Keratinocyte (primary cell): ENCODE data around the gene PRELP. TPM values are rescaled to one million over a fixed set of nuclear protein-coding genes. Genes with fewer than 3 reads are reported as not detected.

Experiments
- DNase-seq: peaks from one replicate; pipeline ENCODE4 v3.0.0-alpha.2; 2011; ENCODE audit warnings: low read depth, missing footprints, low spot score
- FAIRE-seq: peaks from 2 replicates; lab custom pipeline; 2011; peaks lifted over from hg19 to GRCh38; lab: Jason Lieb, UNC
- H2AFZ ChIP-seq: 2 replicates; pipeline ENCODE4 v1.6.0; 2012; ENCODE audit warnings: low read length, control low read depth, inconsistent platforms; ENCODE audit not compliant: control insufficient read depth
- H3K27ac ChIP-seq: 2 replicates; pipeline ENCODE4 v1.5.1; 2011; ENCODE audit warnings: low read length; ENCODE audit not compliant: control insufficient read depth, insufficient read depth
- H3K27me3 ChIP-seq: 3 replicates; pipeline ENCODE4 v1.6.0; 2011; ENCODE audit warnings: low read length; ENCODE audit not compliant: control insufficient read depth, insufficient read depth; ENCODE audit errors: extremely low read depth
- H3K36me3 ChIP-seq, 2 experiments: 2 replicates in 1 of 2; 3 replicates in 1 of 2; pipeline ENCODE4 v1.5.1; 2011; ENCODE audit warnings: low read length in 2 of 2, mild to moderate bottlenecking in 1 of 2; ENCODE audit not compliant: control insufficient read depth in 2 of 2, insufficient read depth in 2 of 2; ENCODE audit errors: extremely low read depth in 1 of 2
- H3K4me1 ChIP-seq: 3 replicates; pipeline ENCODE4 v1.5.1; 2011; ENCODE audit warnings: low read length; ENCODE audit not compliant: control insufficient read depth, insufficient read depth; ENCODE audit errors: extremely low read depth
- H3K4me2 ChIP-seq: 3 replicates; pipeline ENCODE4 v1.6.0; 2011; ENCODE audit warnings: low read depth, low read length; ENCODE audit not compliant: control insufficient read depth, insufficient read depth; ENCODE audit errors: extremely low read depth
- H3K4me3 ChIP-seq, 3 experiments: fragments of 200-600 bp in 1 of 3; sonication (generic) in 1 of 3; 2 replicates in 2 of 3; 3 replicates in 1 of 3; pipeline ENCODE4 v1.5.1; 2011 to 2016; ENCODE audit warnings: low read length in 3 of 3, mild to moderate bottlenecking in 3 of 3, control low read depth in 2 of 3, inconsistent platforms in 1 of 3, low read depth in 1 of 3, mixed read lengths in 1 of 3, mixed run types in 1 of 3, moderate library complexity in 1 of 3; ENCODE audit not compliant: control insufficient read depth in 2 of 3, insufficient read depth in 2 of 3; ENCODE audit errors: extremely low read depth in 1 of 3
- H3K79me2 ChIP-seq: 2 replicates; pipeline ENCODE4 v1.6.0; 2012; ENCODE audit warnings: low read length; ENCODE audit not compliant: control insufficient read depth, insufficient read depth
- H3K9ac ChIP-seq: 3 replicates; pipeline ENCODE4 v1.6.0; 2011; ENCODE audit warnings: low read length; ENCODE audit not compliant: control insufficient read depth, insufficient read depth; ENCODE audit errors: extremely low read depth
- H3K9me1 ChIP-seq: 3 replicates; pipeline ENCODE4 v1.6.0; 2011; ENCODE audit warnings: low read length; ENCODE audit not compliant: control insufficient read depth, insufficient read depth; ENCODE audit errors: extremely low read depth
- H3K9me3 ChIP-seq: 2 replicates; pipeline ENCODE4 v1.5.1; 2012; ENCODE audit warnings: low read depth, low read length; ENCODE audit not compliant: control insufficient read depth
- H4K20me1 ChIP-seq: 3 replicates; pipeline ENCODE4 v1.6.0; 2011; ENCODE audit warnings: low read length; ENCODE audit not compliant: control insufficient read depth, insufficient read depth; ENCODE audit errors: extremely low read depth
- EZH2 ChIP-seq: IDR thresholded peaks from one replicate; pipeline ENCODE4 v1.6.1; 2012; ENCODE audit warnings: inconsistent platforms, mild to moderate bottlenecking, low read length, moderate library complexity
- dilution Hi-C: fragments of 300-500 bp; cut with MboI; formaldehyde crosslinking; loops from one replicate; pipeline ENCODE4 v1.7.0; 2020; ENCODE audit warnings: low sequenced_read_pairs; ENCODE audit not compliant: extremely low pct_ligation_motif_present
- polyA plus RNA-seq, 5 experiments: library from polyadenylated mRNA; depleted of rRNA in 3 of 5; stranded (reverse) in 3 of 5; stranded (forward) in 1 of 5; unstranded in 1 of 5; fragments of >200 nt; gene quantifications; 1 replicate in 1 of 5; 2 replicates in 3 of 5; 3 replicates in 1 of 5; pipeline versions ENCODE4 v1.2.1 to v1.2.3, GENCODE V29; 2011 to 2012; ENCODE audit warnings: missing spikeins in 2 of 5, low read depth in 1 of 5, low replicate concordance in 1 of 5
- TF ChIP-seq, protein P1 (sequence below), 3 experiments: IDR thresholded peaks in 1 of 3; conservative IDR thresholded peaks in 1 of 3; optimal IDR thresholded peaks in 1 of 3; 2 replicates in 2 of 3; 3 replicates in 1 of 3; pipeline versions ENCODE3 to v1.5.1; 2011; ENCODE audit warnings: low read length in 3 of 3, mild to moderate bottlenecking in 3 of 3, moderate library complexity in 2 of 3, control low read depth in 1 of 3, inconsistent platforms in 1 of 3; ENCODE audit not compliant: insufficient read depth in 2 of 3; ENCODE audit errors: extremely low read depth in 1 of 3

PRELP gene
- polyA plus RNA-seq, 1 donor (not counting 4 experiments of a cell fraction or from before 2014, with no cell fraction given): 0.01 TPM

DNA sequence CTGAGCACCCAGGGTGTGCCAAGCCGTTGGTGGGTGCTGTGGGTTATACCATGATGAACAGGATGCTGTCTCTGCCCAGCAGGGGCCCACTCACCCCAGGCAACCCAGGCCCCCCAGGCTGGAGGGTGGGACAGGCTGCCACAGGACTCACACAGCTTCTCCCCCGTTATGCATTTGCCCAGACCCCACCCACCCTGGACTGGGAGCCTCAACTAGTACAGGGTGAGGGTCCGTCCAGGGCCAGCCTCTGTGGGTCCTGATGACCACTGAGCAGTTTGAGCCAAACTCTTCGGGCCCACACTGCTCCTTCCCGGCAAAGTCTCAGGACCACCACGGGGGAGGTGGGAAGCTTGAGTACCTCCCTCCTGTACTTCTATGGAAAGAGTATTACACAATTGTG is 3.8 kb upstream of the PRELP start:
- H3K79me2 ChIP-seq: no peaks in the 10 kb centered on the region
- H3K4me3 ChIP-seq: no peak overlapping the region
- FAIRE-seq (no peak), DNase-seq (no peak)
- no peaks in the 10 kb centered on the region for H3K36me3 ChIP-seq
- H3K4me2 ChIP-seq: no peak overlapping the region
- H4K20me1 ChIP-seq: no peaks in the 10 kb centered on the region
- H3K27ac ChIP-seq: no peak overlapping the region
- no peak overlapping the region for H2AFZ ChIP-seq
- peaks cover 5% of the 10 kb centered on the region for H3K4me1 ChIP-seq
- dilution Hi-C loops: loop anchor here (25.0 kb wide), 1 partner anchor 110 kb away; the partner anchor contains the start of gene FMOD
- no peak overlapping the region for H3K9ac ChIP-seq
- TF ChIP-seq EZH2: no peak
- TF ChIP-seq, protein P1, sequence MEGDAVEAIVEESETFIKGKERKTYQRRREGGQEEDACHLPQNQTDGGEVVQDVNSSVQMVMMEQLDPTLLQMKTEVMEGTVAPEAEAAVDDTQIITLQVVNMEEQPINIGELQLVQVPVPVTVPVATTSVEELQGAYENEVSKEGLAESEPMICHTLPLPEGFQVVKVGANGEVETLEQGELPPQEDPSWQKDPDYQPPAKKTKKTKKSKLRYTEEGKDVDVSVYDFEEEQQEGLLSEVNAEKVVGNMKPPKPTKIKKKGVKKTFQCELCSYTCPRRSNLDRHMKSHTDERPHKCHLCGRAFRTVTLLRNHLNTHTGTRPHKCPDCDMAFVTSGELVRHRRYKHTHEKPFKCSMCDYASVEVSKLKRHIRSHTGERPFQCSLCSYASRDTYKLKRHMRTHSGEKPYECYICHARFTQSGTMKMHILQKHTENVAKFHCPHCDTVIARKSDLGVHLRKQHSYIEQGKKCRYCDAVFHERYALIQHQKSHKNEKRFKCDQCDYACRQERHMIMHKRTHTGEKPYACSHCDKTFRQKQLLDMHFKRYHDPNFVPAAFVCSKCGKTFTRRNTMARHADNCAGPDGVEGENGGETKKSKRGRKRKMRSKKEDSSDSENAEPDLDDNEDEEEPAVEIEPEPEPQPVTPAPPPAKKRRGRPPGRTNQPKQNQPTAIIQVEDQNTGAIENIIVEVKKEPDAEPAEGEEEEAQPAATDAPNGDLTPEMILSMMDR (optimal IDR thresholded peaks at IDR 0.05 in 1 of 3, IDR thresholded peaks at IDR 0.05 in 1 of 3, conservative IDR thresholded peaks at IDR 0.05 in 1 of 3; ENCODE audit: extremely low read depth in 1 of 3, insufficient read depth in 2 of 3, low read length in 3 of 3): no peak
- no peaks in the 10 kb centered on the region for H3K9me1 ChIP-seq
- no peaks in the 10 kb centered on the region for H3K9me3 ChIP-seq
- H3K27me3 ChIP-seq: peaks cover 9% of the 10 kb centered on the region

GRCh38 chr1:203473281-203473680 is 2.3 kb upstream of the PRELP start:
- no peak for DNase-seq
- H3K27me3 ChIP-seq: peaks cover 9% of the 10 kb centered on the region
- H3K9me1 ChIP-seq: no peaks in the 10 kb centered on the region
- H3K36me3 ChIP-seq: no peaks in the 10 kb centered on the region
- no peak overlapping the region for H3K4me2 ChIP-seq
- no peak for FAIRE-seq
- no peak for TF ChIP-seq EZH2
- TF ChIP-seq, protein P1 (optimal IDR thresholded peaks at IDR 0.05 in 1 of 3, IDR thresholded peaks at IDR 0.05 in 1 of 3, conservative IDR thresholded peaks at IDR 0.05 in 1 of 3; ENCODE audit: extremely low read depth in 1 of 3, insufficient read depth in 2 of 3, low read length in 3 of 3): no peak
- H4K20me1 ChIP-seq: no peaks in the 10 kb centered on the region
- H2AFZ ChIP-seq: no peak overlapping the region
- no peak overlapping the region for H3K4me3 ChIP-seq
- dilution Hi-C loops: loop anchor here (25.0 kb wide), 1 partner anchor 111 kb away; the partner anchor contains the start of gene FMOD
- H3K27ac ChIP-seq: no peak overlapping the region
- no peak overlapping the region for H3K9ac ChIP-seq
- H3K4me1 ChIP-seq: peaks cover 5% of the 10 kb centered on the region
- no peaks in the 10 kb centered on the region for H3K9me3 ChIP-seq
- no peaks in the 10 kb centered on the region for H3K79me2 ChIP-seq
